ENCODE data around the gene CYP1A1. TPM values are rescaled to one million over a fixed set of nuclear protein-coding genes. Genes with fewer than 3 reads are reported as not detected.
A peak's percentile ranks its signal among the peaks of the same experiment; 100 is the strongest.
"Not testable (repeated sequence)": the region's sequence is repeated elsewhere in the genome, so short reads cannot be mapped to it uniquely, and the experiment has no call there.

The CYP1A1 gene
- total RNA-seq, 1 donor: not detected

DNA sequence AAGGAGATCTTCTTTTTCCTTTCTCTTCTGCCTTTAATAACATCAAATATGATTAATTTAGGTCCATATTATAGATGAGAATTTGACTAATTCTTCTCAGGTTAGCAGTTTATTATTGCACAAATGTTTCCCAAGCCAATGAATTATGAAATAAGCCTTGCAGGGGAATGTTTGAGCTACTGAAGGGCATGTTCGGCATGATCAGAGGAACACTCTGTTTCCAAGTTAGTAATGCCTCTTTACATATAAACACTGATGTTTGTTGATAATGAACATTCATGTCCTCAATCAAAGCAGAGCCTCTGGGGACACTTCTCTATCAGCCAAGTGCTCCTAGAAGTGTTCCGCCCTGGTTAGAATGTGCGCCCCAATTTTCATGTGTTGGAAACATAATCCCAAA, 10.0 kb upstream of the CYP1A1 start:
- DNase-seq (ENCODE audit: low read depth): no peak
- no peak overlapping the region for H3K4me3 ChIP-seq (ENCODE audit: low read depth, low read length)
- TF ChIP-seq, protein P1, sequence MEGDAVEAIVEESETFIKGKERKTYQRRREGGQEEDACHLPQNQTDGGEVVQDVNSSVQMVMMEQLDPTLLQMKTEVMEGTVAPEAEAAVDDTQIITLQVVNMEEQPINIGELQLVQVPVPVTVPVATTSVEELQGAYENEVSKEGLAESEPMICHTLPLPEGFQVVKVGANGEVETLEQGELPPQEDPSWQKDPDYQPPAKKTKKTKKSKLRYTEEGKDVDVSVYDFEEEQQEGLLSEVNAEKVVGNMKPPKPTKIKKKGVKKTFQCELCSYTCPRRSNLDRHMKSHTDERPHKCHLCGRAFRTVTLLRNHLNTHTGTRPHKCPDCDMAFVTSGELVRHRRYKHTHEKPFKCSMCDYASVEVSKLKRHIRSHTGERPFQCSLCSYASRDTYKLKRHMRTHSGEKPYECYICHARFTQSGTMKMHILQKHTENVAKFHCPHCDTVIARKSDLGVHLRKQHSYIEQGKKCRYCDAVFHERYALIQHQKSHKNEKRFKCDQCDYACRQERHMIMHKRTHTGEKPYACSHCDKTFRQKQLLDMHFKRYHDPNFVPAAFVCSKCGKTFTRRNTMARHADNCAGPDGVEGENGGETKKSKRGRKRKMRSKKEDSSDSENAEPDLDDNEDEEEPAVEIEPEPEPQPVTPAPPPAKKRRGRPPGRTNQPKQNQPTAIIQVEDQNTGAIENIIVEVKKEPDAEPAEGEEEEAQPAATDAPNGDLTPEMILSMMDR (IDR thresholded peaks at IDR 0.05; ENCODE audit: insufficient read depth, low read depth, low read length): no peak

DNA sequence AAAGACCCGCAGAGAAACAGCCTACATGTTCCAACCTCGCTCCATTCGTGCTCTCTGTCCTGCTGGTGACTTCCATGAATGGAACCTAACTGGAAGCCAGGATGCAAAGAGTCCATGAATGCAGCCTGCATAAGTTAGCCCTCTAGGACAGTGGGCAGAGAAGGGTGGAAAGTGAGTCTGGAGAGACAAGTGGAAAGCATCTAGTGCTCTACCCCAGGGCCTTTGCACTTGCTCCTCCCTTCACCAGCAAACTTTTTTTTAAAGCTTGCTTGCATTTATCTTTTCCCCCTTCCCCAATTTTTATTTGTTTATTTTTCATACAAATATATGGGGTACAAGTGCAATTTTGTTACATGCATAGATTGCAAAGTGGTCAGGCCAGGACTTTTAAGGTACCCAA, 7.9 kb upstream of the CYP1A1 start:
- H3K4me3 ChIP-seq (ENCODE audit: low read depth, low read length): no peak overlapping the region
- TF ChIP-seq, protein P1 (IDR thresholded peaks at IDR 0.05; ENCODE audit: insufficient read depth, low read depth, low read length): no peak
- no peak for DNase-seq (ENCODE audit: low read depth)

DNA sequence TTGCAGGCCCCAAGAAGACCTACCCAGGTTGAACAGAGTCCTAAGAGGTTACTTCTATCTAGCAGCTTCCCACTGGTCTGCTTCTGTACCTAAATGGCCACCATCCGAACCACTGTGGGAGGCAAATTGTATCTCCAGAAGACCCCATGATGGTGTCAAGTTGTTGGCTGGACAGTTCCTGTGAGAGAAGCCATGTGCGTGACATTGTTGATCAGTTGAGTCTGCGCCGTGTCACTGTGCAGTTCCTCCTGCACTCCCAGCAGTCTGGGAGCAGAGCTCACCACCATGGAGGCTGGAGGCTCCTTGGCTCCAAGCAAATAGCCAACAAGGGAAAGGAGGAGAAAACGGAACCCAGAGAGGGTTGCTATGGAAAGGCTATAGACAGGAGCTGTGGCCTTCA, 7.5 kb upstream of the CYP1A1 start:
- H3K4me3 ChIP-seq (ENCODE audit: low read depth, low read length): no peak overlapping the region
- TF ChIP-seq, protein P1 (IDR thresholded peaks at IDR 0.05; ENCODE audit: insufficient read depth, low read depth, low read length): no peak
- no peak for DNase-seq (ENCODE audit: low read depth)

DNA sequence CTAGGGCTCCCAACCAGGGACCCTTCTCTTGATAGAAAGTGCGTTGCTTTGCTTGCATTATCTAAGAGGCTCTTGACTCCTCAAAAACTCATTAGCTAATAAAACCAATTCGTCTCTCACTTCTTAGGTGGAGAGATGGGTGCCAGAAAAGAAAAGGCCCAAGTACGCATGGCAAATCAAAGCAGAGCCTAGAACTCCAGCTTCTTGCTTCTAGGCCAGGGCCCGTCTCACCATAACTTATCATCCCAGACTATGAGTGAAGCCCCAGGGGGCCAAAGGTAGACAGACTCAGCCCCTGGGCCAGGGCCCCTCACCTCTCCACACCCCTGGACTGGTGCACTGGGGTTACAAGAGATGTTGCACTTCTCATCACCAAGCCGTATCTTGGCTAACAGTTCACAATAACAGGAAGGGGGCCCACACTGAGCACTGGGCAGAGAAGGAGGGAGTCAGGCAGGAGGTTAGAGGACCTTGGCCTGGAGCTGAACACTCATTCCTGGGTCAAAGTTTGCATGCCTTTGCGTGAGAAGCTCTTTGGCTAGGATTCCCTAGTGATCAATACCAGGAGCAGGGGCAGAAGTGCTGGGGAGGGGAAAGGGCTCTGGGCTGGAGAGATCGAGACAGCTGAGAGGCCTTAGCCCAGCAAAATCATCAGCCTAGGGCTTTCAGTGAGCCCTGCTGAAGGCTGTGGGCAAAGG, 5.4 kb upstream of the CYP1A1 start:
- DNase-seq (ENCODE audit: low read depth): no peak
- TF ChIP-seq, protein P1 (IDR thresholded peaks at IDR 0.05; ENCODE audit: insufficient read depth, low read depth, low read length): no peak
- no peak overlapping the region for H3K4me3 ChIP-seq (ENCODE audit: low read depth, low read length)

DNA sequence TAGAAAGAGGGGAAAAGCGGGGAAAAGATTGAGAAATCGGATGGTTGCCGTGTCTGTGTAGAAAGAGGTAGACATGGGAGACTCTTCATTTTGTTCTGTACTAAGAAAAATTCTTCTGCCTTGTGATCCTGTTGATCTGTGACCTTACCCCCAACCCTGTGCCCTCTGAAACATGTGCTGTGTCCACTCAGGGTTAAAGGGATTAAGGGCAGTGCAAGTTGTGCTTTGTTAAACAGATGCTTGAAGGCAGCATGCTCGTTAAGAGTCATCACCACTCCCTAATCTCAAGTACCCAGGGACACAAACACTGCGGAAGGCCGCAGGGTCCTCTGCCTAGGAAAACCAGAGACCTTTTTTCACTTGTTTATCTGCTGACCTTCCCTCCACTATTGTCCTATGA, 4.0 kb upstream of the CYP1A1 start:
- not testable (repeated sequence) for DNase-seq (ENCODE audit: low read depth); H3K4me3 ChIP-seq (ENCODE audit: low read depth, low read length)

DNA sequence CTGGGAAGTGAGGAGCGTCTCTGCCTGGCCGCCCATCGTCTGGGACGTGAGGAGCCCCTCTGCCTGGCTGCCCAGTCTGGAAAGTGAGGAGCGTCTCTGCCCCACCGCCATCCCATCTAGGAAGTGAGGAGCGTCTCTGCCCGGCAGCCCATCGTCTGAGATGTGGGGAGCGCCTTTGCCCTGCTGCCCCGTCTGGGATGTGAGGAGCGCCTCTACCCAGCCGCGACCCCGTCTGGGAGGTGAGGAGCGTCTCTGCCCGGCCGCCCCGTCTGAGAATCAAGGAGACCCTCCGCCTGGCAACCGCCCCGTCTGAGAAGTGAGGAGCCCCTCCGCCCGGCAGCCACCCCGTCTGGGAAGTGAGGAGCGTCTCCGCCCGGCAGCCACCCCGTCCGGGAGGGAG, 3.4 kb upstream of the CYP1A1 start:
- not testable (repeated sequence) for H3K4me3 ChIP-seq (ENCODE audit: low read depth, low read length); DNase-seq (ENCODE audit: low read depth)

DNA sequence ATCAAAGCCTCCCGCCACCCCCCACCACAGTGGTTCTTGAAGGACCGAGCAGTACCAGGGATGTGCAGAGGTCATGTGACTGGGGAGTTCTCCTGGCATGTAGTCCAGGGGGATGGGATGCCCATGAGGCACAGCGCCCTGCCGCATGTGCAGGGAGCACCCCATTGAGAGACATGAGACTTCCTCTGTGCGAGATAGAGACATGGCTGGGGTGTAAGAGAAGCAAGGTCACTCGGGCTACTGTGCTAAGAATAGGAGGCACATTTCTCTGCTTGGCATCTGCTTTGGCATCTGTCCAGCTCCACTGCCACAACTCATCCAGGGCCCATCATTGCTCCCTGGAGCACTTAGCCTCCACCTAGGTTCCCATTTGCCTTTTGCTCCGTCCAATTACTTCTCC, 2.4 kb upstream of the CYP1A1 start:
- H3K4me3 ChIP-seq (ENCODE audit: low read depth, low read length): no peak overlapping the region
- TF ChIP-seq, protein P1 (IDR thresholded peaks at IDR 0.05; ENCODE audit: insufficient read depth, low read depth, low read length): no peak
- DNase-seq (ENCODE audit: low read depth): no peak

DNA sequence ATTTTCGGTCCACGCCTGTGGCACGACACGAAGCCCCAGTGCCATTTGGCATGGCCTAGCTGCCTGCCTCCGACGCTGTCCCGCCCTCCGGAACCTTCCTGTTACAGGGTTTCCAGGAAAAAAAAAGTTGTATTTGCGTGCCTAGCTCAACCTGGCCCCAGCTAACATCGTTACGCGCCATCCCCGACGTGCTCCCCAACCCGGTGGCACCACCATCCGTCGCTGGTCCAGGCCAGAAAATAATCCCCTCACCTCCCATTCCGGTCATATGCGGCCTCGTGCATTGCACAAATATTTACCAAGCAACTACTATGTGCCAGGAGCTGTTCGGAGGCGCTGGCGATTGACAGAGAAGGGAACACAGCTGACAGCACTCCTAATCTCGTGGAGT, 1.4 kb upstream of the CYP1A1 start:
- TF ChIP-seq, protein P1 (IDR thresholded peaks at IDR 0.05; ENCODE audit: insufficient read depth, low read depth, low read length): no peak
- H3K4me3 ChIP-seq (ENCODE audit: low read depth, low read length): peak overlapping the region; percentile 62
- DNase-seq (ENCODE audit: low read depth): no peak

Data from fibroblast of villous mesenchyme (primary cell).